Cardiac muscle cell (in vitro differentiated cells and primary cell): ENCODE results near the gene ANXA2R. TPM values are rescaled to one million over a fixed set of nuclear protein-coding genes. Genes with fewer than 3 reads are reported as not detected.

ENCODE experiments used
- DNase-seq, 2 donors: peaks; one replicate each; pipeline versions ENCODE4 v3.0.0 to v3.0.0-alpha.2; 2010 to 2017; ENCODE audit warnings: low read depth in 1 of 2, low spot score in 1 of 2
- H3K27ac ChIP-seq: fragments of 200-600 bp; sonication (generic); 2 replicates; pipeline ENCODE4 v1.5.1; 2016
- H3K27me3 ChIP-seq: fragments of 200-600 bp; sonication (generic); 2 replicates; pipeline ENCODE4 v1.6.0; 2016; ENCODE audit warnings: control low read depth
- H3K36me3 ChIP-seq: fragments of 200-600 bp; sonication (generic); 2 replicates; pipeline ENCODE4 v1.5.1; 2016; ENCODE audit warnings: control low read depth
- H3K4me1 ChIP-seq: fragments of 200-600 bp; sonication (generic); 2 replicates; pipeline ENCODE4 v1.8.1; 2017; ENCODE audit warnings: low read depth, mild to moderate bottlenecking, mixed run types
- H3K4me3 ChIP-seq: fragments of 200-600 bp; sonication (generic); 2 replicates; pipeline ENCODE4 v1.5.1; 2016; ENCODE audit warnings: mild to moderate bottlenecking
- H3K9me3 ChIP-seq: fragments of 200-600 bp; sonication (generic); 2 replicates; pipeline ENCODE4 v1.5.1; 2017; ENCODE audit warnings: low read depth, mild to moderate bottlenecking, control low read depth
- CTCF ChIP-seq: IDR thresholded peaks from 2 replicates; pipeline ENCODE4 v1.5.1; 2012; ENCODE audit warnings: low read depth, mild to moderate bottlenecking, low read length
- polyA plus RNA-seq: library from polyadenylated mRNA; unstranded; fragments of >200 nt; fragmentation: Nextera tagmentation; extraction: Ambion mirVana; gene quantifications from 2 replicates; pipeline ENCODE4 v1.2.1, GENCODE V29; 2016
- total RNA-seq: library from RNA; depleted of rRNA; stranded (reverse); fragments of >200 nt; gene quantifications from 2 replicates; pipeline ENCODE4 v1.2.3, GENCODE V29; 2016

ANXA2R gene
- total and polyA plus RNA-seq, 2 experiments from 2014 or later: 0.43 to 0.63 TPM

GRCh38 chr5:43024217-43024616 is 15.9 kb downstream of the ANXA2R start:
- peaks cover 96% of the 10 kb centered on the region for H3K27me3 ChIP-seq
- H3K4me1 ChIP-seq: peaks cover 8% of the 10 kb centered on the region
- TF ChIP-seq CTCF: no peak
- H3K4me3 ChIP-seq: no peak overlapping the region
- H3K27ac ChIP-seq: no peak overlapping the region
- DNase-seq: no peak
- no peaks in the 10 kb centered on the region for H3K9me3 ChIP-seq
- no peaks in the 10 kb centered on the region for H3K36me3 ChIP-seq

GRCh38 chr5:43021151-43021550 is 19.0 kb downstream of the ANXA2R start:
- no peak for DNase-seq
- H3K27ac ChIP-seq: no peak overlapping the region
- H3K27me3 ChIP-seq: peaks cover 97% of the 10 kb centered on the region
- H3K9me3 ChIP-seq: no peaks in the 10 kb centered on the region
- TF ChIP-seq CTCF: no peak
- no peaks in the 10 kb centered on the region for H3K36me3 ChIP-seq
- H3K4me3 ChIP-seq: no peak overlapping the region
- peaks cover 8% of the 10 kb centered on the region for H3K4me1 ChIP-seq

DNA sequence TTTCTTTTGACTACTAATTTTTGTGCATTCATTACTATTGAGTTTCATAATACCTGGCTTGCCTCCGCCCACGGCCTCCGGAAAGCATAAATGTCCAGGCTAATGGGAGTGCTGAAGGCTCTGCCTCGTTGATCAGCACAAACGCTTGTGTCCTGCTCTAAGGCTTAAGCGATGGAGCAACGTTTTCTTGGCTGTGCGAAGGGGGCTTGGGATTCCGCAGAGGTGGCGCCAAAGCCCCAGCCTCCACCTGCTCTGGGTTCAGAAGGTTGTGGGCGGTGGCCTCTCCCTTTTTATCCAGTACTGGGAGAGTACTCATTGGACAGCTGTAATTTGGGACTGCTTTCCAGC is 19.7 kb downstream of the ANXA2R start:
- Histone ChIP-seq H3K9me3 (no peaks in the 10 kb centered on the region), H3K4me3 (peak overlapping the region; percentile 6), H3K4me1 (peaks cover 8% of the 10 kb centered on the region), H3K36me3 (no peaks in the 10 kb centered on the region), H3K27me3 (peaks cover 97% of the 10 kb centered on the region), H3K27ac (no peak overlapping the region)
- DNase-seq: peak in 1 of 2 donors; percentile 54
- no peak for TF ChIP-seq CTCF

DNA sequence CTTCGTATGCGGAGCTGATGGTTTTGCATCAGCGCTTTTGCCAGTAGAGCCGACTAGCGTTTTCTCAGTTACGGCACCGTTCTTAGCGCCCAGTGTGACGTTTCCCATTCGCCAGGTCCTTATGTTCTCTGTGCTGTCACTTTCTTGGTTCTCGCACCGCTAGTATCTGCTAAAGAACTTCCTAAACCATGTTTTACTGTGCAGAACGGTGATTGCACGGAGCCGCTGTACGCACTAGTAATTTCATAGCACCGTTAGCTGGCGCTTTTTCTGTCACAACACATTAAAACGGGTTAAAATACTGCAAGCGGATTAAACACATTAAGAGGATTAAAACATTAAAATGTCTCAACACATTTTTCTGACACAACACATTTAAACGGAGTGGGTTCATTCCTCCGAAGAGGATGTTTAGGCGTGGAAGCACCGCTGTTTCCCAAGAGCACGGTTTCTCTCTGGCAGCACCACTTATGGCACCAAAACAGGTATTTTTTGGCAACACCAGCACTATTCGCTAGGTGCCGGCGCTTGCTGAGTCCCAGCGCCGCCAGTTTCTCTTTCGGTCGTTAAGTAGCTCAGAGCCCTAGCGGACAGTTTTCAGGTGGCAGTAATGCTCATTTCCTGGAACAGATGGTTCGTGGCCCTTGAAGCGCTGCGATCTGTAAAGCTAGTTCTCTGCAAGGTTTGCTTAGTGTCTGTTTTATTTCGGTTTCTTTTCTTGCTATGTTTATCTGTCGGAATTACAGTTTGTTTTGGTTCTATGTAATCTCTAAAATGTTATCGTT is 20.3 kb downstream of the ANXA2R start:
- Histone ChIP-seq H3K27ac (no peak overlapping the region), H3K9me3 (no peaks in the 10 kb centered on the region), H3K4me1 (peaks cover 8% of the 10 kb centered on the region), H3K36me3 (no peaks in the 10 kb centered on the region), H3K4me3 (peak overlapping the region; percentile 42), H3K27me3 (peaks cover 97% of the 10 kb centered on the region)
- peak; percentile 71 to 83 for DNase-seq
- TF ChIP-seq CTCF: peak; percentile 45

- no peak for DNase-seq
- Histone ChIP-seq H3K27me3 (peaks cover 97% of the 10 kb centered on the region), H3K4me1 (peaks cover 8% of the 10 kb centered on the region), H3K36me3 (no peaks in the 10 kb centered on the region), H3K9me3 (no peaks in the 10 kb centered on the region), H3K27ac (no peak overlapping the region), H3K4me3 (peak overlapping the region; percentile 42)
- no peak for TF ChIP-seq CTCF
These were observed 20.9 kb downstream of the ANXA2R start for GRCh38 chr5:43019291-43019613.

DNA sequence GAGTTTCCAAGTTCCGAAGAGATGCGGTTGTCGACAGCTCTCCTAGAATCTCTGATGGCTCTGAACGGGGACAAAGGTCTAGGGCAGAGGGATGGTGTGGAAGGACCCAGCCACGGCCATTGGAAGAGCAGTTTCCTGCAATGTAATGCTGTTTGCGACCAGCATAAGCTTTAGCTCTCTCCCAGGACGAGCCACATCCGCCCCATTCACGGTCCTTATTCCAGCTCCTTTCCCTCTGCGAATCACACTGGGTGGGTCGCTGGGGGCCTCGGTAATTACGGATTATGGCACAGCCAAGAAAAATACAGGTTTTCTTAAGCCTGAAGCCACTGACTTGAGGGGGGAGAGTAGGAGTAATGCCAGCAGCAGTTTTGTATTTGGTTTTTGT is 22.7 kb downstream of the ANXA2R start:
- peak; percentile 45 to 52 for DNase-seq
- Histone ChIP-seq H3K4me1 (peaks cover 8% of the 10 kb centered on the region), H3K27me3 (peaks cover 94% of the 10 kb centered on the region), H3K9me3 (no peaks in the 10 kb centered on the region), H3K27ac (no peak overlapping the region), H3K4me3 (peak overlapping the region; percentile 42), H3K36me3 (no peaks in the 10 kb centered on the region)
- no peak for TF ChIP-seq CTCF
